Stomach (tissue), 4 donors: ENCODE results near the gene NSUN6.

Experiments used
- POLR2A ChIP-seq, 4 donors: fragments of 450-650 bp; IDR thresholded peaks; one replicate each; pipeline ENCODE4 v1.6.1; 2016; ENCODE audit warnings: antibody characterized with exemption in 4 of 4, control low read depth in 2 of 4, mild to moderate bottlenecking in 1 of 4, moderate library complexity in 1 of 4
- TF ChIP-seq, protein P1 (sequence below), 7 experiments: fragments of 450-650 bp in 4 of 7; fragments of 200-600 bp in 3 of 7; sonication (generic) in 3 of 7; IDR thresholded peaks; one replicate each; pipeline ENCODE4 v1.5.1; 2016 to 2019; ENCODE audit warnings: antibody characterized with exemption in 7 of 7, control low read depth in 2 of 7, mild to moderate bottlenecking in 1 of 7

DNA sequence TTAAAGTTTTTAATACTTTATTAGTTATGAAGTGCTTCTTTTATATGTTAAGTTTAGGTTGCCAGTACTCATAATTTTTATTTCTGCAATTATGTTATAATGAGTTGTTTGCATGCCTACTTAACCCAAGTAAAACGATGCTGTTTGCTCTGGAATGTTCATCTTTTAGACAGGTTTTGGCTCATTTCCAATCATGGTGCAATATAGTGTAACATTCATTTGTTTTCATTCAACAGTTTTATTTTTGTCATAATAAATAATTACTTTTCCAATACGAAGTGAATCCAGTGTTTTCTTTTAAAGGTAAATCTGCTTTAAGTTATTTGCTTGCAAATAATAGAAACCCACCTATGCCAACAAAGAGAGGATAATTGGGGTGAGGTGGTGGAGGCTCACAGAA, 30.0 kb upstream of the NSUN6 start:
- TF ChIP-seq, protein P1, sequence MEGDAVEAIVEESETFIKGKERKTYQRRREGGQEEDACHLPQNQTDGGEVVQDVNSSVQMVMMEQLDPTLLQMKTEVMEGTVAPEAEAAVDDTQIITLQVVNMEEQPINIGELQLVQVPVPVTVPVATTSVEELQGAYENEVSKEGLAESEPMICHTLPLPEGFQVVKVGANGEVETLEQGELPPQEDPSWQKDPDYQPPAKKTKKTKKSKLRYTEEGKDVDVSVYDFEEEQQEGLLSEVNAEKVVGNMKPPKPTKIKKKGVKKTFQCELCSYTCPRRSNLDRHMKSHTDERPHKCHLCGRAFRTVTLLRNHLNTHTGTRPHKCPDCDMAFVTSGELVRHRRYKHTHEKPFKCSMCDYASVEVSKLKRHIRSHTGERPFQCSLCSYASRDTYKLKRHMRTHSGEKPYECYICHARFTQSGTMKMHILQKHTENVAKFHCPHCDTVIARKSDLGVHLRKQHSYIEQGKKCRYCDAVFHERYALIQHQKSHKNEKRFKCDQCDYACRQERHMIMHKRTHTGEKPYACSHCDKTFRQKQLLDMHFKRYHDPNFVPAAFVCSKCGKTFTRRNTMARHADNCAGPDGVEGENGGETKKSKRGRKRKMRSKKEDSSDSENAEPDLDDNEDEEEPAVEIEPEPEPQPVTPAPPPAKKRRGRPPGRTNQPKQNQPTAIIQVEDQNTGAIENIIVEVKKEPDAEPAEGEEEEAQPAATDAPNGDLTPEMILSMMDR (IDR thresholded peaks at IDR 0.05), result no peak
- no peak for TF ChIP-seq POLR2A (IDR thresholded peaks at IDR 0.05)
